ENCODE data around the gene RNF141. TPM values are rescaled to one million over a fixed set of nuclear protein-coding genes. Genes with fewer than 3 reads are reported as not detected.

The RNF141 gene
- total RNA-seq, 1 donor from 2014 or later, result 76.6 TPM

GRCh38 chr11:10486161-10486840, 54.7 kb downstream of the RNF141 start:
- FAIRE-seq, result no peak
- DNase-seq (ENCODE audit: low spot score in 2 of 2), result no peak

DNA sequence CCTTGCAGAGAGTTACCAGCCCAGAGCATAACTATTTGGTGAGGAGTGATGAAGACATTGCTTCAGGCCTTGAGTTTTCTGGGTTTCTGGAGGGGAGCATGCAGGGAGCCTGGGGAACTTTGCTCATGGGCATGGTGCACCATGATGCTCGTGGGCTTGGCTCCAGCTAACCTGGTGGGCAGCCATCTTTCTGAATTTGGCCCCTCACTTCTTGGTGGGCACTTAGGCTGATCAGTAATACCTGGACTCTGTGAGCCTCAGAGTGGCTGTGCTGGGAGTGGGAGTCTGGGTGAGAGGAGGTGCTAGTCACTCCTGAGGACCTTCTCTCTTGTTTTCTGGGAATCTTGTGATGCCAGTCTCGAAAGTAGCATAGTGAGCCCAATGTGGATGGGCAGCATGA, 55.3 kb downstream of the RNF141 start:
- FAIRE-seq, result no peak
- DNase-seq (ENCODE audit: low spot score in 2 of 2), result no peak

GRCh38 chr11:10484461-10485180, 56.4 kb downstream of the RNF141 start:
- DNase-seq (ENCODE audit: low spot score in 2 of 2) (no peak), FAIRE-seq (no peak)

GRCh38 chr11:10483584-10483983, 57.4 kb downstream of the RNF141 start:
- FAIRE-seq, result no peak
- no peak for DNase-seq (ENCODE audit: low spot score in 2 of 2)

- FAIRE-seq (no peak), DNase-seq (ENCODE audit: low spot score in 2 of 2) (no peak)
These were observed 57.8 kb downstream of the RNF141 start for GRCh38 chr11:10483174-10483573.

DNA sequence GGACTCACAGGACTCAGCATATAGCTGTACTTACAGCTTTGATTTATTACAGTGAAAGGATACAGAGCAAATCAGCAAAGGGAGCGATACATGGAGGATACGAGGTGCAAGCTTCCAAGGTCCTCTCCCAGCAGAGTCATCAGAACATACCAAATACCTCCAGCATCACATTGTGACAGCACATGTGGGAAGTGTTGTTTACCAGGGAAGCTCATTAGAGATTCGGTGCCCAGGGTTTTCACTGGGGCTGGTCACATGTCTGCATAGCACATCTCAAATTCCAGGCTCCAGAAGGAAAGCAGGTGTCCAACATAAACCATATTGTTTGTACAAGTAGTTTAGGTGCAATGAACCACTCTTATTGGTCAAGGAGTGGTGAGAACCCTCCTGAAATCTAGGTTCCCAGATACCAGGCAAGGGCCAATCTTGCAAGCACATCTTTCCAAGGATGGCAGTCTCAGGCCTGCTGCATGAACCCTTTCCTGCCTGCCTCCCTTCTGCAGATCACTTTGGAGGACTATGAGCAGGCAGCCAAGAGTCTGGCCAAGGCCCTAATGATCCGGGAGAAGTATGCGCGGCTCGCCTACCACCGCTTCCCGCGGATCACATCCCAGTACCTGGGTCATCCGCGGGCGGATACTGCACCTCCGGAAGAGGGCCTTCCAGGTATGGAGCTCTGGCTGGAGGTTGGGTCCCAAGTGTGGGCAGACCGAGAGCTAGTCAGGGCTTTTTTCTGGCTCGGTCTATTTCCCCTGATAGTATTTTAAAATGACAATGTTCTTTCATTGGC, 59.2 kb downstream of the RNF141 start:
- DNase-seq (ENCODE audit: low spot score in 2 of 2), result no peak
- FAIRE-seq, result no peak

DNA sequence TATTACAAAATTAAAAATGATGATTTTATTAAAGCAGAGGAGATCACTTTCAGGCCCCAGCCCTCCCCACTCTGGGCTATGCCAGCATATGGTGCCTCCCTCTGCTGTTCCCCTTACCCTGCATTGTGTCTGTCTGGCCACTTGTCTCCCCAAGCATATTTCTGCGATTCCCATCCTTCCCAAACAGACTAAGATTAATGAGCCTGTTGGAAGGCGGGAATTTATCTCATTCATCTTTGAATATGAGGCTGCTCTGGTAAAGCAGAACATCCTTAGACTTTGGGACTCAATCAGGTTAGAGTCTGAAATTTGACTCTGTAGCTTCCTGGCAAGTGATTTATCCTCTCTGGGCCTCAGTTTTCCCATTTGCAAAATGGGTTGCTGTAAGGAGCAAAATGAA, 60.2 kb downstream of the RNF141 start:
- FAIRE-seq (no peak), DNase-seq (ENCODE audit: low spot score in 2 of 2) (no peak)

GRCh38 chr11:10480026-10480425, 61.0 kb downstream of the RNF141 start:
- no peak for DNase-seq (ENCODE audit: low spot score in 2 of 2)
- no peak for FAIRE-seq

DNA sequence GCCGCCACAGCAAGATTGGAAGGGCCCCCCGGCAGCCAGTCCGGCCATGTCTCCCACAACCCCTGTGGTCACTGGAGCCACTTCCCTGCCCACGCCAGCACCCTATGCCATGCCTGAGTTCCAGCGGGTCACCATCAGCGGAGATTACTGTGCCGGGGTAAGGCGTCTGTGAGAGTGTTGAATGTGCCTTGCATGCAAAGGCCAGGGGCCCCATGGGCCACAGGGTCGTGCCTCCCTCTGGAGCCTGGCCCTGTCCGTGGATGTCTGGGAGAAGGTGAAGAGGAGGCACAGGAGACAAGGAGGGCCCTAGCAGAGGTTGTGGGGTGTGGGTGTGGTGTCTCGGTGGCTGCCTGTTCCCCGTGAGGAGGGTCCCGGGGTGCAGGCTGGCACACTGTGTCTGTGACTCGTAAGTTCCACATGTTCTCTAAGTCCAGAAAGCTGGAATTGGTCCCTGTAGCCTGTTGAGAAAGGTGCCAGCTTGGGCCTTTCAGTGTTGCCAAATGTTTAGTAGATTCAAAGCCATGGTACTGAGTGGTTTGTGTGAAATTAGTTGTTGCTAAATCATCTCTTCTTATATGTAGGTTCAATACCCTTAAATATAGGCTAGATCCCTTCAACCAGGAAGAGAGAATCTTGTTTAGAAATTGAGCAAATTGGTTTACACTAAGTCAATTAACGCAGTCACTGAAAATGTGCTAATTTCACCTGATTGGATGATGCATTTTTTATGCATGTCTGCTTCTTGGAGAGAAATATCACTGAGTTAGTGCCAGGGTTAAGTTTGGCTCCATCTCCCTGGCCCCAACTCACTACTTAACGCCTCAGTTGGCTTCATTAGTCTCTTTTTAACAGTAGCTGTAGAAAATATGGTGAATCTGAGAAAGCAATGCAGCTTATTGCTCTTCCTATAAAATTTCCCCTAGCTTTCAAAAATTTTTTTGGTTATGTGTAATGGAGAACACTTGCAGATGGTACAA, 62.1 kb downstream of the RNF141 start:
- FAIRE-seq, result no peak
- DNase-seq (ENCODE audit: low spot score in 2 of 2), result no peak

DNA sequence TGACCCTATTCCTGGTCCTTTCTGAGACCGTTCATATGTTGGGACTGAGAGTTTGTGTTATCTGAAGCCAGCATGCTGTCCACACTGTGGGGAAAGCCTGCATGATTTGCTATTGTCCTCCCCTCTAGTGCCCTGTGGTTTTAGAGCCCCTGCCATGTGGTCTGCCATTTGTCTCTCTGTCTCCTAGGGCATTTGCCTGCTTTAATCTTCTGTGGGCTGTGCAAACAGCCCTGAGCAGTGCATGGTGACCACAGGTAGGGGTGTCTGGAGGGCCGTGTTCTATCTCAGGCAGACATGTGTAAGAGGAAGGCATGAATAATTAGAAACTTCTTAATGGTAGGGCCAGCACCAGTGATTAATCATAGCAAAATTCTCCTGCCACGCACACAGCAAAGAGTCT, 62.9 kb downstream of the RNF141 start:
- FAIRE-seq, result no peak
- no peak for DNase-seq (ENCODE audit: low spot score in 2 of 2)

- DNase-seq (ENCODE audit: low spot score in 2 of 2) (no peak), FAIRE-seq (no peak)
These were observed 63.3 kb downstream of the RNF141 start for GRCh38 chr11:10477690-10478046.

- DNase-seq (ENCODE audit: low spot score in 2 of 2), result no peak
- FAIRE-seq, result no peak
These were observed 63.9 kb downstream of the RNF141 start for GRCh38 chr11:10476927-10477689.

DNA sequence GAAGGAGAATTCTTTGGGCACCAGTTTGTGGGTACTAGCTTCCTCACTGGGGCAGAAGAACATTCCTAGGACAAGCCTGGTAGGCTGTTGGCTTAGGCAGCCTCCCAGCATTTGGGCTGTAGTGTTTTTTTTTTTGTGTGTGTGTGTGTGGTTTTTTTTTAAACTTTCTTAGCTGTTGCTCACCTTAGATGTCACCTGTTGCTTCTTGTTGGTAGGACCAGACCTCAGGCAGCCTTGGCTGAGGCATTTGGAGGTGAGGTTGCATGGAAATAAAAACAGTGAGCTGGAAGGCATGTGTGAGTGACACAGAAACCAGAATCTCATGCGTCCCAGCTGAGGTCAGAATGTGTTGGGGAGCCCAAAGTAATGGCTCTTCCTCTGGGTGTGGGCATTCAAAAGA, 64.6 kb downstream of the RNF141 start:
- DNase-seq (ENCODE audit: low spot score in 2 of 2) (no peak), FAIRE-seq (no peak)

DNA sequence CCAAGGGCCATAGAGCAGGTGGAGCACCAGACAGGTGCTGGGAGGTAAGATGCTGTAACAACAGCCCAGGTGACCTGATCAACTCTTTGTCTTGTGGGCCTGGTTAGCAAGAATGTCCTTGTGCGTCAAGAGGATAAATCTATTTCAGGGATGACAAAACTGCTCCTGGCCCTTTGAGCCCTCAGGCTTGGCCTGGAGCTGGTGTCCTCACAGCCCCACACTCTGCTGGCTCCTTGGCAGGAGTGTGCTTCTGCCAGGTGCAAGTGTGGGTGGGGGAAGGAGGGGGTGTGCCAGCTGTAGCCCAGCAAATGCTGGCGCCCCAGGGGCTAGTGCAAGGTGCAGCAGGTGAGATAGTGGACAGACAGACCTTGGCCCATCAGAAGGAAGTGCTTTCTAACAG, 66.4 kb downstream of the RNF141 start:
- FAIRE-seq (no peak), DNase-seq (ENCODE audit: low spot score in 2 of 2) (no peak)

GRCh38 chr11:10473371-10473770, 67.6 kb downstream of the RNF141 start:
- no peak for FAIRE-seq

DNA sequence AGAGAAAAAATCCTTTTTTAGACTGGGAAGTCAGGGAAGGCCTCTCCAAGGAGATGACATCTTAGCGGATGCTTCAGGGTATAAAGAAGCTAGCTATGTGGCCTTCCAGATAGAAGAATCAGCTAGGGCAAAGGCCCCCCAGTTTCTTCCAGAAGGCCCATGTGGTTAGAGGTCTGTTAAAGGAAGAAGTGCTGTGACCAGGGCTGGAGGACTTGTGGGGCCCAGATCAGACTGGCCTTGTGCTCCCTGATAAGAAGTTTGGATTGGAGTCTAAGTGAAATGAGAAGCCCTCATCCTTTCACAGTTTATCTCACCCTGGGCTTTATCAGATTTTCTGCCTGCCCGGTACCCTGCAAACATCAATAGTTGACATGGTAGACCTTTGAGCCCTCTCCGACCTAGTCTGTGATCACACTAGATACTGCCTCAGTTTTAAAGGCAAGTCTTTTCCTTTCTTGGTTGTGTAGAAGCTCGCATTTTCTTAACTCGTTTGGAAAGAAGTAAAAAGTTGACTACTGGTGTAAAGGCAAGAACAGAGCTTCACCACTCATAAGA, 78.2 kb downstream of the RNF141 start:
- FAIRE-seq (no peak), DNase-seq (ENCODE audit: low spot score in 2 of 2) (no peak)

More at GRCh38 chr11:10473371-10473770, 67.6 kb downstream of the RNF141 start:
- no peak for DNase-seq (ENCODE audit: low spot score in 2 of 2)

Data from frontal cortex (tissue), 4 donors.